ENCODE results near the gene NFX1. TPM values are rescaled to one million over a fixed set of nuclear protein-coding genes. Genes with fewer than 3 reads are reported as not detected.

NFX1 gene
- polyA plus RNA-seq, 3 donors: 4.3 to 26.3 (median 8.1) TPM

DNA sequence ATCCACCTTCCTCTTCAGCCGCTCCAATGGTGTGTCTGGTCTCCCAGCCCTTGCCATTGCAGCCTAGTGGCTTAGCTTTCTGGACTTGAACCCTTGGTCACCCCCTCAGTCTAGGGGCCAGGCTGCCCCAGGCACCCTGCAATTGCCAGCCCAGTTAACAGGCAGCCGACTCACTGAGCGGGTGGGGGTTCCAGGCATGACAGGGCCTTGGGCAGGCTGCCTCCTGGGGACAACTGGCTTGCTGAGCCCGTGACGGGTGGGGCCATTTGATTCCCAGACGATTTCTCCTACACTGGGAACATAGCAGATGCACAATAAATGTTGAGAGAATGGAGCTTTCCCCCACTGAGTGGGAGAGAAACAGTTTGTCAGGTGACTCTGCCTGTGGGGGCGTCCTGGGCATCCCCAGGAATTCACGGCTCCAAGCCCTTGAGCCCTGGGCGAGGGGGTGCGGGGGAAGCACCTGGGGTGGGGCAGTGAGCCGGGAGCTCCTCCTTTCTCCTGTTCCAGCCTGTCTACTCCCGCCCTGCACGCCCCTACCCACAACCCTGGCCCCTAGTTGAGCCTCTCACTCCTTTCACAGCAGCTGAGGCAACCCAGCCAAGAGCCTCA lies 124.7 kb downstream of the NFX1 start:
- no peaks in the 10 kb centered on the region for H3K9me3 ChIP-seq (replicated peaks in 1 of 2; ENCODE audit: control insufficient read depth in 1 of 2, insufficient read depth in 1 of 2, low read length in 2 of 2)
- intact Hi-C loops (cut with micrococcal nuclease): no loop called here
- H3K27me3 ChIP-seq (ENCODE audit: control insufficient read depth in 2 of 2, insufficient read depth in 2 of 2, low read length in 2 of 2): no peaks in the 10 kb centered on the region
- no peaks in the 10 kb centered on the region for H3K79me2 ChIP-seq (ENCODE audit: insufficient read depth, low read length)
- 93% methylated on average over 3 of the region's 13 CpGs for WGBS (ENCODE audit: insufficient coverage)
- Mint-ChIP-seq H3K36me3 (no peaks in the 10 kb centered on the region), H3K4me1 (no peaks in the 10 kb centered on the region), H3K27ac (no peak overlapping the region), H3K9me3 (peaks cover 0 to 3% (median 0%) of the 10 kb centered on the region in 7 donors), H3K27me3 (ENCODE audit: low read depth in 3 of 3) (peaks cover 1 to 5% (median 5%) of the 10 kb centered on the region in 3 donors), H3K4me3 (no peak overlapping the region)
- no peak overlapping the region for H3K4me2 ChIP-seq (replicated peaks; ENCODE audit: extremely low read depth, low read length, poor library complexity, severe bottlenecking)
- no peaks in the 10 kb centered on the region for H3K36me3 ChIP-seq (replicated peaks in 1 of 2; ENCODE audit: control insufficient read depth in 1 of 2, insufficient read depth in 2 of 2, low read length in 2 of 2)
- TF ChIP-seq, protein P1, sequence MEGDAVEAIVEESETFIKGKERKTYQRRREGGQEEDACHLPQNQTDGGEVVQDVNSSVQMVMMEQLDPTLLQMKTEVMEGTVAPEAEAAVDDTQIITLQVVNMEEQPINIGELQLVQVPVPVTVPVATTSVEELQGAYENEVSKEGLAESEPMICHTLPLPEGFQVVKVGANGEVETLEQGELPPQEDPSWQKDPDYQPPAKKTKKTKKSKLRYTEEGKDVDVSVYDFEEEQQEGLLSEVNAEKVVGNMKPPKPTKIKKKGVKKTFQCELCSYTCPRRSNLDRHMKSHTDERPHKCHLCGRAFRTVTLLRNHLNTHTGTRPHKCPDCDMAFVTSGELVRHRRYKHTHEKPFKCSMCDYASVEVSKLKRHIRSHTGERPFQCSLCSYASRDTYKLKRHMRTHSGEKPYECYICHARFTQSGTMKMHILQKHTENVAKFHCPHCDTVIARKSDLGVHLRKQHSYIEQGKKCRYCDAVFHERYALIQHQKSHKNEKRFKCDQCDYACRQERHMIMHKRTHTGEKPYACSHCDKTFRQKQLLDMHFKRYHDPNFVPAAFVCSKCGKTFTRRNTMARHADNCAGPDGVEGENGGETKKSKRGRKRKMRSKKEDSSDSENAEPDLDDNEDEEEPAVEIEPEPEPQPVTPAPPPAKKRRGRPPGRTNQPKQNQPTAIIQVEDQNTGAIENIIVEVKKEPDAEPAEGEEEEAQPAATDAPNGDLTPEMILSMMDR (IDR thresholded peaks at IDR 0.05): no peak
- no peaks in the 10 kb centered on the region for H3K4me1 ChIP-seq (ENCODE audit: control insufficient read depth in 1 of 2, insufficient read depth in 2 of 2, low read length in 2 of 2)
- H4K20me1 ChIP-seq (ENCODE audit: insufficient read depth, low read length): no peaks in the 10 kb centered on the region
- no peak overlapping the region for H3K9ac ChIP-seq (ENCODE audit: insufficient read depth, low read length, poor library complexity, severe bottlenecking)
- H3K4me3 ChIP-seq (replicated peaks in 1 of 3; ENCODE audit: low read depth in 2 of 3, low read length in 3 of 3): no peak overlapping the region
- no peak for DNase-seq
- H3K27ac ChIP-seq (ENCODE audit: low read depth in 1 of 2, low read length in 2 of 2): no peak overlapping the region
- no peak overlapping the region for H2AFZ ChIP-seq (ENCODE audit: insufficient read depth, low read depth, low read length, poor library complexity, severe bottlenecking)

DNA sequence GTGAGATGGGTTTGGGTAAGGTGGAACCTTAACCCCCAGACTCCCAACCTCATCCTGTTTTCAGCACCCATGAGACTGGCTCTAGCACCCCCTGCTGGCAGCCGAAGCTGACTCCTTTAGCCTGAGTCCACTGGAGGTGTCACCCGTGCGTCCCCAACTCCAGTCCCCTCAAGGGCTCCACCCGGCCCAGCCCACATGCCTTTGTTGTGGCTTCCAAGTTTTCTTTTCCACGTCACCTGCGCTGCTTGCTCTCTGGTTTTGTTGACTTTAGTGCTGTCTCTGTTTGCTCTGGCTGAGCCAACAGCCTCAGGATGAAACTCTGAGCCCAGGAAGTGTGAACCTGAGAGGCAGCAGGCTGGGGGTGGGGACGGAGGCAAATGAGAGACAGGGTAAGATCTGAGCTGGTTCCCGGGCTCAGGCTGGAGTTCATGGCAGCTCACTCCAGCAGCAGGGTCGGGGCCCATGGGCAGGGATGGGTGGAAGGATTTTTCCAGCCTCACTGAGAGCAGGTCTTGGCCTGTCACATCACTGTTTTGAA lies 125.3 kb downstream of the NFX1 start:
- H3K4me1 Mint-ChIP-seq: no peaks in the 10 kb centered on the region

More for the DNA sequence above, 125.3 kb downstream of the NFX1 start:
- TF ChIP-seq, protein P1 (IDR thresholded peaks at IDR 0.05): peak; percentile 68
- Histone ChIP-seq H3K9me3 (replicated peaks in 1 of 2; ENCODE audit: control insufficient read depth in 1 of 2, insufficient read depth in 1 of 2, low read length in 2 of 2) (no peaks in the 10 kb centered on the region), H2AFZ (ENCODE audit: insufficient read depth, low read depth, low read length, poor library complexity, severe bottlenecking) (no peak overlapping the region), H3K27me3 (ENCODE audit: control insufficient read depth in 2 of 2, insufficient read depth in 2 of 2, low read length in 2 of 2) (no peaks in the 10 kb centered on the region), H3K27ac (ENCODE audit: low read depth in 1 of 2, low read length in 2 of 2) (no peak overlapping the region), H4K20me1 (ENCODE audit: insufficient read depth, low read length) (no peaks in the 10 kb centered on the region), H3K4me1 (ENCODE audit: control insufficient read depth in 1 of 2, insufficient read depth in 2 of 2, low read length in 2 of 2) (no peaks in the 10 kb centered on the region), H3K9ac (ENCODE audit: insufficient read depth, low read length, poor library complexity, severe bottlenecking) (no peak overlapping the region), H3K36me3 (replicated peaks in 1 of 2; ENCODE audit: control insufficient read depth in 1 of 2, insufficient read depth in 2 of 2, low read length in 2 of 2) (no peaks in the 10 kb centered on the region), H3K79me2 (ENCODE audit: insufficient read depth, low read length) (no peaks in the 10 kb centered on the region), H3K4me2 (replicated peaks; ENCODE audit: extremely low read depth, low read length, poor library complexity, severe bottlenecking) (no peak overlapping the region), H3K4me3 (replicated peaks in 1 of 3; ENCODE audit: low read depth in 2 of 3, low read length in 3 of 3) (no peak overlapping the region)
- Mint-ChIP-seq H3K4me3 (no peak overlapping the region), H3K36me3 (no peaks in the 10 kb centered on the region), H3K27me3 (ENCODE audit: low read depth in 3 of 3) (peaks cover 1 to 9% (median 5%) of the 10 kb centered on the region in 3 donors), H3K9me3 (peaks cover 0 to 3% (median 0%) of the 10 kb centered on the region in 7 donors), H3K27ac (peak overlapping the region in 1 of 7 donors; percentile 68)
- WGBS (ENCODE audit: insufficient coverage): 72% methylated on average over 9 of the region's 9 CpGs
- intact Hi-C loops (cut with micrococcal nuclease): no loop called here
- peak; percentile 12 to 36 (median 16) for DNase-seq

Data from CD14-positive monocyte (primary cell).